HUES6 (cell line): ENCODE measurements around the gene SH3RF3.

Source experiments
- H3K27ac ChIP-seq: 2 replicates; pipeline ENCODE4 v1.7.0; 2013; ENCODE audit warnings: low read depth, mild to moderate bottlenecking, low read length, inconsistent platforms
- H3K27me3 ChIP-seq: 2 replicates; pipeline ENCODE4 v1.6.1; 2013; ENCODE audit warnings: low read length; ENCODE audit not compliant: control insufficient read depth, insufficient read depth
- H3K36me3 ChIP-seq: 2 replicates; pipeline ENCODE4 v1.6.1; 2013; ENCODE audit warnings: low read length; ENCODE audit not compliant: control insufficient read depth, insufficient read depth
- H3K4me1 ChIP-seq: 2 replicates; pipeline ENCODE4 v1.6.1; 2013; ENCODE audit warnings: low read length; ENCODE audit not compliant: control insufficient read depth, insufficient read depth
- H3K4me3 ChIP-seq: 2 replicates; pipeline ENCODE4 v1.5.1; 2013; ENCODE audit warnings: low read depth, low read length
- H3K9ac ChIP-seq: one replicate; pipeline ENCODE4 v1.6.1; 2013; ENCODE audit warnings: mild to moderate bottlenecking, low read length
- H3K9me3 ChIP-seq: 2 replicates; pipeline ENCODE4 v1.6.1; 2013; ENCODE audit warnings: low read depth, low read length; ENCODE audit not compliant: control insufficient read depth, insufficient read depth

SH3RF3 gene

DNA sequence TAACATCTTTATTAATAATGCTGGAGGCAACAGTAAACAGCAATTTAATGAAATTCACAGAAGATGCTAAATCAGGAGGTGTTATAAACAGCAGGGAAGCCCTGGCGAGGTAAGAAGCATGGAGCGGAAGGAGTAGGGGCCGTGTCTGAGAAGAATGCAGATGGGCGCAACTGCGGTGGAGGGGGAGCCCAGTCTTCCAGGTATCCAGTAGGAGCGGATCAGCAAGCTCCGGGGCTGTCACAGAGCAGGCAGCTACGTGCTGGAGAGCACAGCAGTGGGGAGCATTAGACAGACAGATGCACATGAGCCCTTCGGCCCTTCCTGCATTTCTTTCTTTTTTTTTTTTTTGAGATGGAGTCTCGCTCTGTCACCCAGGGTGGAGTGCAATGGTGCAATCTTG, 82.3 kb downstream of the SH3RF3 start:
- Histone ChIP-seq H3K27me3 (no peaks in the 10 kb centered on the region), H3K4me3 (no peak overlapping the region), H3K4me1 (peaks cover 18% of the 10 kb centered on the region; the same call in 1 of the 2 replicates), H3K9ac (no peak overlapping the region), H3K36me3 (no peaks in the 10 kb centered on the region), H3K27ac (no peak overlapping the region), H3K9me3 (no peaks in the 10 kb centered on the region)

DNA sequence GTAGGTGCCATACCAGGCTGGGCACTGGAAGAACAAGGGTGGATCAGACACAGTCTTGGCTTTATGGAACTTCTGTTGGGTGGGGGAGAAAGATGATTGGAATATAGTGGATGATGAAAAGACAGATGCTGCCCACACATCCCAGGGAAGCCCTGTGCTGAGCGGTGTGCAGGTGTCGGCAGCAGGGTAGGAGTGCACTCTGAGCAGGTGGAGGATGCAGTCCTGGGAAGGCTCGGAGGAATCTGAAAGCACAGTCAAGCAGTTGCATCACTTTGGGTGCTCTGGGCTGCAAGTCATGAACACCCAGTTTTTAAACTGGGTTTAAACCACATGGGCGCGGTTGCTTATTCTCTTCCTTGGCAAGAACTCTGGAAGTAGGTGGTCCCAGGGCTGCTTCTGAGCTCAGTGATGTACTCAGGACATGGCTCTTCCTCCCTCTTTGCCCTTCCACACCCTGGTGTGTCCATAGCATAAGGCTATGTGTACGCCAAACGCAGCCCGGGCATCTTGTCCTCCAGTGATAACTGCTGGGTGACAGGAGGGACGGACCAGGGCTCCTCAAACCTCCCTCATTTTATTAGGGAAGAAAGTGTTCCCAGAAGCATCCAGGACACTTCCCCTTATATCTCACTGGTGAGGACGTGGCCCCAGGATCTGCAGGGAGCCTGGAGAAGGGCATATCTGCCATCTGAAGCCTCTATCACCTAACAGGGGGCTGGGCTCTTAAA, 84.0 kb downstream of the SH3RF3 start:
- H3K9ac ChIP-seq = no peak overlapping the region
- H3K4me3 ChIP-seq = no peak overlapping the region
- no peaks in the 10 kb centered on the region for H3K27me3 ChIP-seq
- no peaks in the 10 kb centered on the region for H3K36me3 ChIP-seq
- peaks cover 18% of the 10 kb centered on the region; the same call in 1 of the 2 replicates for H3K4me1 ChIP-seq
- H3K9me3 ChIP-seq = no peaks in the 10 kb centered on the region
- H3K27ac ChIP-seq = no peak overlapping the region

DNA sequence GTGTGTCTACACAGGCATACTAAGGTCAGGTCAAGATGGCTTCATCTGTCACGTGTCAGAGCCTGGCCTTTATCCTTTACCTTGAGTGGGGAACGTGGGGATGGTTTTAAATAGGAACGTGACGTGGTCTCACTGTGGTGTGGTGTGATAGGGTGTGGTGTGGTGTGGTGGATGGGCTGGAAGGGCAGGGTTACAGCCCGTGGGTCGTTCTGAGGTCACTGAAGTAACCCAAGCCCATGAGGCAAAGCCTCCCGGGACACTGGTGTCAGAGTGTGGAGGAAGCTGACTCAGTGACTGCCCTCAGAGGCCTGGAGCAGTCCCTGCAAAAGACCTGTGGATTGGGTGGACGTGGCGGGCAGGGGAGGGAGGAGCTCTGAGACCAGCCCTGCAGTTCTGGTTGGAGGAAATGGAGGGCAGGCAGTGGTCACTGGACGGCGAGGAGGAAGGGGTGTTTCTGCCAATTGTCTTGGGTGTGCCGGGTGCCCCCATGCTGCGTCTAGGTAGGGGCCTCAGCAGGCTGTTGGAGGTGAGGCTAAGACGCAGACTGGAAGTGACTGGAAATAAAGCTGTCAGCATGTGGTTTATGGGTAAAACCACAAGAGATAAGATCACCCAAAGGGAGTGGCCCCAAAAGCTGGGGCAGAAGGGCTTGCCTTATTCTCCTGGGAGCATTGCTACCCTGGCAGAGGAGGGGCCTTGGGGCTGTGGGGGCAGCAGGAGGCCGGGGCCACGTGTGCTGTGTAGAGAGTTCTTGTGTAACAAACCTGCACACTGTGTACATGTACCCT, 84.8 kb downstream of the SH3RF3 start:
- Histone ChIP-seq H3K9me3 (no peaks in the 10 kb centered on the region), H3K4me3 (no peak overlapping the region), H3K27me3 (no peaks in the 10 kb centered on the region), H3K27ac (no peak overlapping the region), H3K9ac (no peak overlapping the region), H3K4me1 (peaks cover 18% of the 10 kb centered on the region; the same call in 1 of the 2 replicates), H3K36me3 (no peaks in the 10 kb centered on the region)

DNA sequence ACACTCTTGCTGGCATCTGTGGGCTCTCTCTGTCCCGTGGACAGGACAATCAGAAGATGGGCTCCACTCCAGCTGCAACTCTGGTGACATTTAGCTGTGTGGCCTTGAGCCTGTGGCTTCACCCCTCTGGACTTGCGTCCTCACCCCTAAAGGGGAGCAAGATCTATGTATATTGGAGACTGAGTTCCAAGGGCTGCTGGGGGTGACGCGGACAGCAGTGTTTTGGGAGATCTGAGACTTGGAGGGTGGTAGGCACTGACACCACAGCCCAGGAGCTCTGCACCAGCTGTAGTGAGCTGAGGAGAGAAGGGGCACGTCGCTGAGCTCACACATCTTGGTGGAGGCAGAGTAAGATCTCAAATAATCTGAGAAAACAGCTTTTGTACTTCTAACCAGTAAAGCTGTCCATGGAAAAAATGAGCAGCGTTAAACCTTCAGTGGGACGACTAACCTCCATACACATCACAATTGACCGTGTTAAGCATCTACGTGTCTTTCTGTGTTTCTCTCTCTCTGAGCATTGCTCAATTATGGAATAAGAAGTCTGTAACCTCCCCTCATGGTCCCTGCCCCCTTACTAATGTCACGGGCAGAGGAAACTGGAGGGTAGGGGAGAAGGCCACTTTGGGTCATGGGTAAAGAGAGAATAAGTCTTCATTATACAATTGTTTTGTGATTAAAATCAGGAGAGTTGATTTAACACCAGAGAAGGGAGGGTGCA, 85.8 kb downstream of the SH3RF3 start:
- no peak overlapping the region for H3K9ac ChIP-seq
- H3K36me3 ChIP-seq = no peaks in the 10 kb centered on the region
- H3K4me3 ChIP-seq = no peak overlapping the region
- H3K4me1 ChIP-seq = peaks cover 12% of the 10 kb centered on the region; the same call in 1 of the 2 replicates
- no peak overlapping the region for H3K27ac ChIP-seq
- H3K9me3 ChIP-seq = no peaks in the 10 kb centered on the region
- H3K27me3 ChIP-seq = no peaks in the 10 kb centered on the region

DNA sequence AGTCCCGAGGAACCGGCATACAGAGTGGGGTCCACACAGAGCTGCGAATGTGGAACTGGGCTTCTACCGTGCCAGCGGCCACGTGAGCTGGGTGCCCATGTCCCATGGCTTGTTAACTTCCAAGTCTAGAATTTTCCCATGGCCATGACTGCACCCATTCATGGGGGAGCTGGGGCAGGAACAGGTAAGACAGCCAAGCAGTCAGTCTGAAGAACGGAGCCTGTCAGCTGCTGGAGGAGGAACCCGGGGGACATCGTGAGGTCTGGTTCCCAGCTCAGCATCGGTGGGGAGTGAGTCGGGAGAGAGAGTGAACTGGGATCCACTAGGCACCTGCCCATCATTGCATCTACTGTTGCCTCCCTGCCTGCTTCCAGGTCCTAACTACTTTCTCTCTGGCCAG, 86.9 kb downstream of the SH3RF3 start:
- H3K27ac ChIP-seq = no peak overlapping the region
- H3K4me1 ChIP-seq = peaks cover 7% of the 10 kb centered on the region; the same call in 1 of the 2 replicates
- H3K27me3 ChIP-seq = no peaks in the 10 kb centered on the region
- H3K4me3 ChIP-seq = no peak overlapping the region
- no peak overlapping the region for H3K9ac ChIP-seq
- H3K9me3 ChIP-seq = no peaks in the 10 kb centered on the region
- H3K36me3 ChIP-seq = no peaks in the 10 kb centered on the region

DNA sequence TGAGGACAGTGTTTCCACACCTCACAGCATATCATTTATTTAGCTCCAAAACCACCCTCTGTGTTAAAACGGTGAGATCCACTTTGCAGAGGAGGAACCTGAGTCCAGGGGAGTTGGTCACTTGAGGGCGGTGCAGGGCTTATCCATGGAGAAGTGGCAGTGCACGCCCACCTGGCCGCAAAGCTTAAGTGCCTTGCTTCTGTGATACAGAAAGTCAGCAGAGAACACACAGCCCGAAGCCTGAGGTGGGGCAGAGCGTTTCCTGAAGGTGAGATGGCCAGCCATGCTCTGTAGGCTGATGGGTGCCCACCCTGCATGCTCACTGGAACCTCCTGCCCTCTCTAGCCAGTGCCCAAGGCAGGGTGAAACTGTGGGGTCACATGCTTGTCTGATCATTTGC, 87.3 kb downstream of the SH3RF3 start:
- no peak overlapping the region for H3K9ac ChIP-seq

DNA sequence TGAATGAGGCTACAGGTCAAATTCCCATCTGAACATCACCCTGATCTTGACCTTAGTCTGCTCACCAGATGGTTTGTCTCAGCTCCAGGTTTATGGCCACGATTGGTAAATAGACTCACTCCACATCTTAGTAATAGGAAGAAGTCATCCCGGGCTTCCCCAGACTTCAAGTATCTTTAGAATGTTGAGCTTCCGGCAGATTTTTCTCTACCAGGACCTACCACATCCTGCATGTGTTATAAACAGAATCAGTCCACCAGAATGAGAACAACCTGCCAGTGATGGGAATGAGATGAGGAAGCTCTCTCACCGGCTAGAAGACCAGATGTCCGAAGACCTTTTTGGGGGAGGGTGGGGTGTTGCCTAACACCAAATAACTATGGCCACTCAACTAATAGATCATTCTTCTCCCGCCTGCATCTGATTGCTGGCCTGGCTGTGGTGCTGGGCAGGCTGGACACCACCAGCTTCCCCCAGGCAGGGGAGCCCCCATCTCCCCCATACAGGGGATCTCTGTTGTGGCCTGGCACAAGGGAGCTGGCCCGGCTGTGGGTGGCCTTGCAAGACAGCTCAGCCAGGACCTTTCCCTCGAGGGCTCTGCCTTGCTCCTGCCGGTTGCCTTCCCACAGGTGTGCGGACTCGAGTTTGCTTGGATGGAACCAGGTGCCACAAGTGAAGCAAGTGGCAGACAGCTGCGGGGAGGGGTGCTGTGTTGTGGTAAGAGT, 88.5 kb downstream of the SH3RF3 start:
- Histone ChIP-seq H3K36me3 (no peaks in the 10 kb centered on the region), H3K27ac (no peak overlapping the region), H3K9ac (no peak overlapping the region), H3K9me3 (no peaks in the 10 kb centered on the region), H3K4me3 (no peak overlapping the region), H3K4me1 (no peaks in the 10 kb centered on the region), H3K27me3 (no peaks in the 10 kb centered on the region)

More for the DNA sequence above, 87.3 kb downstream of the SH3RF3 start:
- Histone ChIP-seq H3K4me1 (peaks cover 2% of the 10 kb centered on the region; the same call in 1 of the 2 replicates), H3K36me3 (no peaks in the 10 kb centered on the region), H3K4me3 (no peak overlapping the region), H3K27ac (no peak overlapping the region), H3K27me3 (no peaks in the 10 kb centered on the region), H3K9me3 (no peaks in the 10 kb centered on the region)

DNA sequence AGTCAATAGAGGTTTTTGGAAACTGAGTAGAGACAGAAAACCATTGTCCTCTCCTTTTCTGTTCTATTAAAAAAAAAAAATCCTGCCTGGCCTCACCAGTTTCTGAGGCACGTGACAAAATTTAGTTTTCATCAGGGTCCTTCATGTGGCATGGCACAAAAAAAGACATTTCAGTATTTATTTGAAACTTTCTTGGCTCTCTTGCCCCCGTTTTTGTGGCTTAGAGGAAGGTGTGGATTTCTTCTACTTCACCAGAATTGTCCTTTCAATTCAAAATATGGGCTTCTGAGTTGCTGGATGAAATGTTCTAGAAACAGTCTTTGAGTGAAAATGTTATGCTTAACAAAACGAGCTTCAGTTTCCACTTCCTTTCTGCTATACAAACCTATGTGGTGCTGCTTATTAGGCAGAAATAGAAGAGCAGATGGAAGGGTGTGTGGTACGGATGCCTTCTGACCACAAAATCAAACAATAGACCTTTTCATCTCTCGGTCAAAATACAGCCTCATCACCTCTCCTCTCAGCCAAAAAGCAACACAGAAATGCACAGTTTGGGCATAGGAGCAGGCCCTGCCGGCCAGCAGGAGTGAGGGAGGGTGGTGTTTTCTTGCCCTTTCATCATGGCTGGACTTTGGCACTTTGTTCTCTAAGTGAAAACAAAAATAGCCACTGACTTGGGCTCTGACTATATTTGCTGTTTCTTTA, 89.2 kb downstream of the SH3RF3 start:
- no peak overlapping the region for H3K27ac ChIP-seq
- H3K27me3 ChIP-seq = no peaks in the 10 kb centered on the region
- H3K4me1 ChIP-seq = no peaks in the 10 kb centered on the region
- H3K4me3 ChIP-seq = no peak overlapping the region
- no peaks in the 10 kb centered on the region for H3K36me3 ChIP-seq
- H3K9ac ChIP-seq = no peak overlapping the region
- no peaks in the 10 kb centered on the region for H3K9me3 ChIP-seq

DNA sequence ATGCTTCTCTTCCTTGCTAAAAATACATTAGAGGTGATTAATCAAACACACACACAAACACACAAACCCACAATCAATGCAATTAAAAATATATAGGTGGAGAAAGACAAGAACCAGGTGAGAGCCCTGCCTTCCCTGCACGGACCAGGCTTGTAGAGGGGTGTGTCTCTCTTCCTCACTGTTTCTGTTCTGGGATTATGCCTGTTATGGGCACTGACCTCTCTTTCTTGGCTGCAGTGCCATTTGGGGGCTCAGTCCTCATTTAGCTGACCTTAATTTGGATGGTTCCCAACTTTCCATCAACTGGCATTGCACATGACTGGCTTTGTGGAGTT, 89.8 kb downstream of the SH3RF3 start:
- H3K9ac ChIP-seq = no peak overlapping the region
- H3K4me1 ChIP-seq = no peaks in the 10 kb centered on the region
- no peaks in the 10 kb centered on the region for H3K9me3 ChIP-seq
- H3K4me3 ChIP-seq = no peak overlapping the region
- H3K27me3 ChIP-seq = no peaks in the 10 kb centered on the region
- H3K27ac ChIP-seq = no peak overlapping the region
- no peaks in the 10 kb centered on the region for H3K36me3 ChIP-seq

DNA sequence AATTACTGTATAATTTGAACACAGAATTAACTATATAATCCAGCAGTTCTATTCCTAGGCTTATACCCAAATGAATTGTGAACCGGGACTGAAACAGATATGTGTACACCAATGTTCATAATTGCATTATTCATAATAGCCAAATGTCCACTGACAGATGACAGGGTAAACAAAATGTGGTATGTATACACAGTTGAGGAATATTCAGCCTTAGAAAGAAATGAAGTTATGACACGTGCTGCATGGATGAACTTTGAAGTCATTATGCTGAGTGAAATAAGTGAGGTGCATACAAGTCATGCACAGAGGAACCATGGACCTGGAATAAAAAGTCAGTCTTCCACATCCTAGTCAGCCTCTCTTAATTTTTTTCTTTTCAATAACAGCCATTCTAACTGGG, 91.9 kb downstream of the SH3RF3 start:
- Histone ChIP-seq H3K27ac (no peak overlapping the region), H3K36me3 (no peaks in the 10 kb centered on the region), H3K9me3 (no peaks in the 10 kb centered on the region), H3K4me1 (no peaks in the 10 kb centered on the region), H3K4me3 (no peak overlapping the region), H3K27me3 (no peaks in the 10 kb centered on the region), H3K9ac (no peak overlapping the region)
